GM11168 (cell line): ENCODE results near the gene SORL1.

Experiments
- in situ Hi-C: fragments of 300-500 bp; cut with MboI; formaldehyde crosslinking; loops from one replicate; pipeline ENCODE4 v1.12.0; 2022; ENCODE audit warnings: low sequenced_read_pairs; ENCODE audit not compliant: unreplicated experiment

SORL1 gene

DNA sequence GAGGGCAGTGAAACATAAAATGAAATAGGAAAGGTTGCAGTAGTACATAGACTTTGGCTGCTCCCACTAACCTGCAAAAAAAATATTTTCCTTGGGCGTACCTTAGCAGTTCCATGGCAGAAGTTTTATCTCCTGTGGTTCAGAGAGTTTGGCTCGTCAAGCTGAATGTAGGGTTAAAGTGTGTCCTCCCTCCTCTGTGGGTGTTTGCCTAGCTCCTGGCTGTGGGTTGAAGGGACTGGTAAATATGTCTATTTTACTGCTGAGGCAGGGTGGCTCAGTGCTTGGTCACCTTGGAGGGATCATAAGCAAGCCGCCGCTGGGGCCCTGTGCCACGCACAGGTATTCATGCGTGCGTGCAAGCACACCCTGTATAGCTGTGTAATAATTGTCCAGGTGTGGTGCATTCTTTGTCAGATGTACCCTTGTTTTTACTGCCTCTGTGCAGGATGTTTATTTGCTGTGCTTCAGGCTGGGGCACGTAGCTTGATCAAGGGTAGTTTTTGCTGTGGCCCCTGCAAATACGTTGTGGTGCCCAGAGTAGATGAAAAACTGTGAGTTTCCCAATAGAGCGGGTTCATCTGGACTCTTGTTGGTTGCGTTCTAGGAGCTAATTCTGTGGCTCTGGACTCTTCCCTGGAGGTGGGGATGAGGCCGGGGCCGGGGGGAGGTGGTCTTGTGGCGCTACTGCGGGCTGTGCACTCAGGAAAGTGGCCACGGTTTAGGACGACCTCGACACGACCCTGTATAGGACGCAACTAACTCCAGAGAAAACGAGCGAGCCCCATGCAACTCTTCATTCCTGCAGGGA lies 732 bp upstream of the SORL1 start:
- in situ Hi-C loops = no loop called here

DNA sequence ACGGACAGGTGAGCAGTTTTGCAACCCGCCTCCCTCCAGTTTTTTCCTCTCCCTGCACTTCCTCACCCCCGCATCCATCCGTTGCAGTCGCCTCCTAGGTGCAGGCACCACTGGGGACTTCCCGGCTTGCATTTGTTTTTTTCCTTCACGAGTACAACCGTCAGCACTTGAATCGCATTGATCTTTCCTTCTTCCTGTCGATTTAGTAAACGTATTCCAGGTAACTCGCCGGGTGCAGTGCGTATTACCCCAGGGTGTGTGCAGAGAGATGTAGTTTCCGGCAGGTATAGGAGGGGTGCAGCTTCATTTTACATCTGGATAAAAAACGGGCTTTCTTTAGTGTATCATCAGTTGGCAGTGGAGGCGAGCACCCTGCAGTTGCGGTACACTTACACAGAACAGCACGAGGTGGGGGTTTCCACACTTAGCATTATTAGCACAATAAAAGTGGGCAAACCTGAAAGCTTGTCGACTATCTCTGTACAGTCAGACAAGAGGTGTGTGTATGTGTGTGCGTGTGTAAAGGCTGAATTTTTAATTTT lies 566 bp downstream of the SORL1 start, which contains the start of gene SORL1-AS1:
TSS of gene SORL1-AS1 (minus strand) at position 359 of the 542 bp plus-strand sequence.
- in situ Hi-C loops = no loop called here

DNA sequence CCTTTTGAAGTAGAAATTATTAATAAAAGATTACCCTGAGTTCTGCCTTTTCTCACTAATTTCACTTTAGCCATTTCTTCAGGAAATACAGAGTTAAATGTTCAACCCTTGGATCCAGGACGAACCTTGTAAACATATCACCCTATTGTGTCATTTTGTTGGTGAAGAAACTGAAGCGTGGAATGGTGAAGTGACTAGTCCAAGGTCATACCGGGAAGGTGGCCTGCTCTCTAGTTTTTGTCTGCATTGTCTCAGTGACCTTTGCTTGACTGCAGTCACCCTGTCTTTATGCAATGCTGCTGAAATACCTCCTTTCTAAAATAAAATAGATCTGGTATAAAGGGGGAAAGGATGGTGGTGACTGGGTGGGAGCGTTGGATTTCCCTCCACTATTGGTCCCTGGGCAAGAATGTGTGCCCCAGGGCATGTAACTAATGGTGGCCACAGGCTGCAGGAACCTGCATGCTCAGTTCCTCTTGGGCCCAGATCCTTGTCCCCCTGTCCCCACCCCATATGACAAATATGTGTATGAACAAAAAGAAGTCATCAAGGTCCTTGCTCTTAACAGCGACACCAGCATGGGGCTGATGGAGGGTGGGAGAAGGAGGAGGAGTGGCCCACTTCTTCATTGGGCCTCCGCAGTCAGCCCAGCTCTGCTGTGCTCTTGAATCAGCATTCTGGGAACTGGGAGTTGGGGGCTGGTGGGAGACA lies 1.6 kb downstream of the SORL1 start:
- in situ Hi-C loops = no loop called here

DNA sequence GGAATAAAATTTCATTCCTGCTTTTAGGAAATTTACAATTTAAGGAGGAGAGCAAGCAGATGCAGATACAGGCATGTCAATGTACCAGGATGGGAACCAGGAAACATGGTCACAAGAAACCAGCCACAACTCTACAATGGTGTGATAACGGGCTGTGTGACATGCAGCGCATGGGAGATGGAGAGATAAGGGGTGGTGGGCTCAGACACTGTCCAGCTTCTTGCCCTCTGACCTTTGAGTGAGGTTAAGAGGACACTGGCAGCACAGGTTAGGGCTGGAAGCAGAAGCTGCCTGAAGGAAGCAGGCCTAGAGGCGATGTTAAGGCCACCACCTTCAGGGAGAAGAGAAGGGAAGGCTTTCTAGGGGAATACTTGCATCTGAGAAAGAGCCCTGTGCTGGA lies 3.0 kb downstream of the SORL1 start:
- in situ Hi-C loops = no loop called here

DNA sequence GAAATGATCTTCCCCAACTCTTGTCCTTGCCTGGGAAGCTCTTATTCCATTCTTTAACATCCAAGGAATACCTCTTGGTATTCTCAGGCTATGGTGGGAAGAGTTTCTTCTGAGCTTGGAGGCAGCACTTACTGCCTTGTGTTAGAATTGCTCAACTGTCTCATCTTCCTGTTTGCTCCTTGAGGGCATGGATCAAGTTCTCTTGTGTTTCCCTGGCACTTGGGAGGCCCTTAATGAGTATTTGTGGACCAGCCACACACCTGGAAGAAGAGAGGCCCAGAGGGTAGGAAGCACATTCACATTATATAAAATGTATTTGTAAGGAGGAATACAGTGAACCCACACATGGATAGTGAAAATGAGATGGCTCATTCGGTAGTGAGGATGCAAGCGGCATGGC lies 4.0 kb downstream of the SORL1 start:
- in situ Hi-C loops = no loop called here

DNA sequence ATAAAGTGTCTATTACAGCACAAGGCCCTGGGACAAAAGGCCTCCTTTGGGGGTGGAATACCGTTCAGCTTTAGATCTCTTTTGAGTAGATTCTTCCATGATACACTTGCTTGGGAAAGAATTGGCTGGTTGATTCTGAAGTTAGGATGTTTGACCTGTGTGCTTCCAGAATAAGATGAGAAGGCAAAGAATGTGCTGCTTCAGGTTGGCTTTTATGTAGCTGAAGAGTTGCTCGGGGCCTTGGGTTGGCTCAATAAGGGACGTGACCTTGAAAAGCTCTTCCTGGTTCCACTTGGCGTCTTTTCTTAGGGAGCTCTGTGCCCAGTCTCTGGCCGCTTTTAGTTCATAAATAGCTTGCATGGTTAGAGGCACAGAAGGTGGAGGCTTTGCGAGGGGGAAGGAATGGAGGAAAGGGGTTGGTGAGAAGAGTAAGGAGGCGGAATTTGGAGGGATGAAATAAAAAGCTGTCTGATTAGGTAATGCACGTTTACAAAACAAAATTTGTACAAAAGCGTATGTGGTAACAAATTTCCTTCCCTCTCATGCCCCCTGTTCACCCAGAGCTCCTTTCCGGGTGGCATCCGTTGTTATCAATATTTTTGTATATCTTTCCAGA lies 4.8 kb downstream of the SORL1 start:
- in situ Hi-C loops = no loop called here

DNA sequence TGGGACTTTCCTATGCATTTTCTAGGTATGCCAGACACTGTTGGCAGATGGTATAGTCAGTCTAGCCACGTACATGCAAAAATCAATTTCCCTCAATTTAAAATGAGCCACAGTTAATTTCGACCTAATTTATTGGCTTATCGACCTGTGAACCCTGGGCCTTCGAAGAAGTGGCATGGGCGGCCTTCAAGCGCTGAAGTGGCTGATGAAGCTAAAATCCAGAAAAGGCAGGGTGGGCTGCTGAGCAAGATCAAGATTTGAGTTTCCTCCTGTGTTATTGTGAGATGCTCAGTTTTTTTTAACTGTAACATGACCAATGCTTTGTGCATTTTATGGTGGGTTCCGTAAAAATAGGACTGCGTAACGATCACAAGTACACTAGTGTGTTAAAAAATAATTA lies 6.4 kb downstream of the SORL1 start:
- in situ Hi-C loops = no loop called here

DNA sequence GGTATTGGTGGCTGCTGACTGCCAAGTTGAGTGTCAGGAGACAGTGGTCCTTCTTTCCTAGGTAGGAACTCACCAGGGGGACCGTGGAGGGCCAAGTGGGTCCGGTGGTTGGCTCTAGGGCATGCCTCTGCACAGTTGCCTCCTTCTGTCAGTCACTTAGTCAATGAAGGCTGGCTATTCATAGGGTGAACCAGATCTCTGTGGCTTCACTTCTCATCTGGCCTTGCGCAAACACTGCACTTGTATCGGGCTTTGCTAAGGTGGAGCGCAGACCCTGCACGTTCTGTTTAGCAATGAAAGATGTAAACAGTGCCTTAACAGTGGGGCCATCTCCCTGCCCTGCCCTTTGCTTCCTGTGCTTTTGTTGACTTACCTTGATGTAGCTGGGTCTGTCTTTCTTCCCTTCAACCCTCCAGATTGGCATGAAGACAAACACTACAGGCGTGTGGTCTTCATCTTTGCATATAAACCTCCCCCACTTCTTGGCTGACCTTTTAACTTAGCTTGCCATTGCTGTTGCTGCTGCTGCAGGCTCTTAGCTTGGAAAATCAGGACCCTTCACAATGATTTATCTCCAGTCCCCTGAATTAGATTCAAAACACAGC lies 7.4 kb downstream of the SORL1 start:
- in situ Hi-C loops = no loop called here

DNA sequence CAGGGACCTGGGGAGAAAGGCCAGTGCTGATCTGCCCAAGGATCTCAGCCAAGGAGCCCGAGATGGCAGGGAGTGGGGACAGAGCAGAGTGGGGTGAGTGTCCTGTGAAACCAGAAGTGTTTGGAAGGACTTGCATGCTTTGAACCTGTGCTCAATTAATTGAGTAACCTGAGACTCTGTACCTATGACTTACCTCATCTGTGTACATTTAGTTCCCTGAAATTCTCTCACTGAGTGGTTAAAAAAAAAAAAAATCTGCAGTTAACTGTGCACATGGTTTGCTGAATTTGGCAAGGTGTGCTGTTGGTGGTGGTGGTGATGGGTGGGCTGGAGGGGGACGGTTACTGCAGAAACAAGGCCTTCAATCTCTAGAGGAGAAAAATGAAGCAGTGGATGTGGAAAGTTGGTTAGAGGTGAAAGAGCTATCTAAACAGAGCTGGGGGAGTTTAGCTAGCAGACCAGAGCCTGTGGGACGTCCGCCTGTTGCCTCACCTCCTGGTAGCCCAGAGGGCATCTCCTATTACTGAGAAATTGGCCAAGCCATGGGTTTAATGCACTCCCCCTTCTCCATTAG lies 8.9 kb downstream of the SORL1 start:
- in situ Hi-C loops = no loop called here

DNA sequence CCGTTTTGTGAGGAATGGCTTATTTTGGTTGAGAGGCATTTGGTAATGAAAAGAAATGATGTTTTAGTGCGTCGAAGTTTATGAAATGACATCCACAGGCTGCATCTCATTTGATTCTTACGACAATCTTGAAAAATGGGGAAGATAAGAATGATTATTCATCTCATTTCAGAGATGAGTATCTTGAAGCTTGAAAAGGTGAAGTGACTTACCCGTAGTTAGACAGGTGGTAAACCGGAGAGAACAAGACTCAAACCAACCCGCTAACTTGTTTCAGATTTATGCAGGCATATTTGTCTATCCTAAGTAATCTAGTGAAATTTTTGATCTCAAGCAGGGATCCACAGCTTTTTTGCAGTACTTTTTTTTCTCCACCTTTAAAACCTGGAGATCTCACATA lies 9.7 kb downstream of the SORL1 start:
- in situ Hi-C loops = no loop called here

DNA sequence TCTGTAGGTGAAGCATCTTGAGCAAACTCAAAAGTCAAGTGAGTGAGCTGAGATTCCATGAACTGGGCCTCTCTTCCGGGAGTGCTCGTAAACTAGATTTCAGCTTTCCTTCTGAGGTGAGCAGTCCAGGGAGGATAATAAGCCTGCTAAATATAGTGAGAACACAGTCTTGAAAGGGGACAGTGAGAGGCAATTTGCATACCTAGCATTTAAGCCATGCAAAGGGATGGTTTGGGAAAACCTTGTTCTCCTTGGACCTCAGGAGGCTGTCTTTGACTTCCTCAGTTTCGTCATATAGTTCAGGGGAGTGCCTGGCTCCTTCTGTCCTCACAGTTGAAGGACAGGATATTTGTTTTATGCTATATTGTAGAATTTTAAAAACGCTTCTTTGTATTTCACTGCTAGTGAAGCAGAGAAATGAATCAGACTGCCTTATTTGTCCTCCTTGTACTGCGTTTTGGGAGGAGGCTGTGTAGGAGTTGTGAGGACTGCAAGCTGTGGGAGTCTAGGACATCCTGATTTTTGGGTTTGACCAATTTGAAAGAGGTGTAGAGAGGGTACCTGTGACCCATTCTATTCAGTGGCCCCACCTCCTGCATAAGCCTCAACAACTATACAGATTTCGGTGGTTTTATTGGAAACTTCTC lies 11.7 kb downstream of the SORL1 start:
- in situ Hi-C loops = no loop called here

DNA sequence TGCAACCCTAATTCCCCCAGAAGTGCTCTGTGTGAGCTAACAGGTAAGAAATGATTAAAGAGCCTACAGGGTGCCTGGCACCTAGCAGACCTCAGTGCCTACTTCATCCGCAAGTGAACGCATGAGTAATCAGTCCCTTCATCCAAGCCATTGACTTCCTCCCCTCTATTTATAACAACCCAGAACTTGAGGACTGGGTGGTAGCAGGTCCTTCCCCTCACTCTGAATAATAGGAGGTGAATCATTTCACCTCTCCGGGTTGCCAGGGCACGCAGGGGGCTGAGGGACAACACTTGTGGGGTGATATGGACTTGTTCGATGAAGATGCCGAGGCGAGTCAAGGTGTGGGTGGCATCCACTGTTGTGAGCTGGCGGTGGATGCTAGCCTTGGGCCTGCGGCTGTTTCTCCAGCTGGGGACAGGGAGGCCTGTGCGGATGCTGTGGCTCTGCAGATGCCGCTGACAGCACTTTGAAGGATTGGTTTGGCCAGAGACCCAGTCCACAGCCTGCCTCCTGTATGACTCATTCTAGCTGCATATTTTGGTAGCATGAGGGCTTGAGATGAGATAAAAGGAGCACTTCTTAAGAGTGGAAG lies 12.3 kb downstream of the SORL1 start:
- in situ Hi-C loops = no loop called here

DNA sequence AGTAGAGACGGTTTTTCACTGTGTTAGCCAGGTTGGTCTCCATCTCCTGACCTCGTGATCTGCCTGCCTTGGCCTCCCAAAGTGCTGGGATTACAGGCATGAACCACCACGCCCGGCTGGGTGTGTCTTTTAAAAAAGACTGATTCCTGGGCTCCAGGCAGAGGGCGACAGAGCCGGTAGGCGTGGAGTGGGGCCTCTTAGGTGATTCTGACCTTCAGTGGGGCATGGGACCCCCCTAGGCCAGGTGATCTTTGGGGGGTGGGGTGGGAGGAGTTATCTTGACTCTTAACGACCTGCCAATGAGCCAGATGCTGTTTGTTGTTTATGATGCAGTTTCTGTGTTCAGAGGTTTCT lies 13.6 kb downstream of the SORL1 start:
- in situ Hi-C loops = no loop called here

DNA sequence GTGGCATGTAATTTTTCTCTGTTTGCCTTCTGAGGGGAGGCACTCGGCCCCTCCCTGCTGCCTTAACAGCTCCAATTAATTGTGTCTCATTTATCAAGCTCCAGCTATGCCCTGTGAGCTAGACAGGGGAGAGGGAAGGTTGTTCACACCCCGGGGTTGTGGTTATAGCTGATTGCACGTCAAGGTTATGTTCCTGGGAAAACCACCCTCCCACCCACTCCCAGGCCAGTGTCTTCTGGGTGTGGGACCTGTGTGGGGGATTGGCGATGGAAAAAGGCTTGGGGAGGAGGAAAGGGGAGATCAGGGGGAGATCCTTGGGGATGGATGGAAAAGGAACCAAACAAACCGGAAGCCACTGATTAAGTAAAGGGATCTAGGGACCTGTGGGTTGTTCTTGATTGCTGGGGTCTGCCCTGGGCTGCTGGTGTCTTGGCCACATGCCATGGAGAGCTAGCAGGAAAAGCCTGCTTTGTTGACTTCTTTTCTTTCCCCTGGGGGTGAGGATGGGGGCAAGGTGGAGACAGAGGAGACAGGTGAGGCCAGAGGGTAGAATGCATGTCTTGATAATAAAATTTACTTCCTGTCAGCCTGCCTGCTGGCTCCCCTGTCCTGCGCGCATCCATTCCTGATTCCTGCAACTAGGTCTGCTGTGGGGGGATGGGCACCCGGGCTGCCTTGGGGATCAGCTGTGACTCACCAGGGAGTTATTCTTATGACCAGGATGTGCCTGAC lies 14.1 kb downstream of the SORL1 start:
- in situ Hi-C loops = no loop called here

DNA sequence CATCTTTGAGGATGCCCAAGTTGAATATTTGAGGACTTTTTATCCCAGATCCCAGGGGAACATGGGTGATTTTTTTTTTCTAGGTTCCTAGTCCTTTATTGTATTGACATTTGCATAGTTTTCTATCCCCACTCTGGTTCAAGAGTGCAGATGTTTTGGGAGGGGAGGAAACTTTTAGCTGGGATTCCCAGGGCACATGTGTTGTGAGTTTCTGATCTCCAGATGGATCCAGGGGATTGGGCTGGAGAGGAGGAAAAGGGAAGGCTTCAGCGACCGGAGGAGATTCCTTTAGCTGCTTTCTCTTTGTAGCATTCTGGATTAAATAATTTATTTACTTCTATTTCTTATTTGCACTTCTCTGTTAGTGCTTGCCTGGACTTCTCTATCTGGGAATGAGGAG lies 15.4 kb downstream of the SORL1 start:
- in situ Hi-C loops = no loop called here

DNA sequence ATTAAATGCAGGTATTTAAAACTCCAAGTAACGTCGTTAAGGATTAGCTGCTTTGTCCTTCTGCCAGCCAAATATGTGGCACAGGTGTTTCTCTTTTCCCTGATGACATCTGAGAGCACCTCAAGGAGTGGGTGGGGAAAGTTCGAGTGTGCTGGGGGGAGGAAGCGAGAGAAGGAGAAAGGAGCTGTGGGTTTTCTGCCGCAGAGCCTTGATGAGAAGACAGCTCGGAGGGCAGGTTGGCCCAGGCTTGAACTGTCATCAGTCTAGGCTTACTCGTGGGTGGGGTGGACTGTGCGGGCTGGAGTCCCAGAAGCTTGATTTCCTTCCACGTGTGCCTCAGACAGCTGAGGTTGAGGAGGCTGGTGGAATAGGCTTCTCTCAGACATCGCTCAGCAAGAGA lies 15.9 kb downstream of the SORL1 start:
- in situ Hi-C loops = no loop called here

DNA sequence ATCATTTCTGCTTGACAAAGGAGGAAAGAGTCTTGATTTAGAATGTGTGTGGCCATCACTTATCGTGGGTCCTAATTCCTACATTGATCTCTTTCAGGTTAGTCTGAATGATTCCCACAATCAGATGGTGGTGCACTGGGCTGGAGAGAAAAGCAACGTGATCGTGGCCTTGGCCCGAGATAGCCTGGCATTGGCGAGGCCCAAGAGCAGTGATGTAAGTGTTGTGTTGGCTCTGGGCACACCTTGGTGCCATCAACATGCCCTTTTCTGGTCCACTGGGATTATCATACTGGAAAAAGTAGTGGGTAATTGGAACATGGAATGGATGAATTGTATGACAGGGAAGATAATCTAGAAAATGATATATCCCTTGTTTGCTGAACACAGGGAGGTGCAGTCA lies 17.8 kb downstream of the SORL1 start:
- in situ Hi-C loops = no loop called here

DNA sequence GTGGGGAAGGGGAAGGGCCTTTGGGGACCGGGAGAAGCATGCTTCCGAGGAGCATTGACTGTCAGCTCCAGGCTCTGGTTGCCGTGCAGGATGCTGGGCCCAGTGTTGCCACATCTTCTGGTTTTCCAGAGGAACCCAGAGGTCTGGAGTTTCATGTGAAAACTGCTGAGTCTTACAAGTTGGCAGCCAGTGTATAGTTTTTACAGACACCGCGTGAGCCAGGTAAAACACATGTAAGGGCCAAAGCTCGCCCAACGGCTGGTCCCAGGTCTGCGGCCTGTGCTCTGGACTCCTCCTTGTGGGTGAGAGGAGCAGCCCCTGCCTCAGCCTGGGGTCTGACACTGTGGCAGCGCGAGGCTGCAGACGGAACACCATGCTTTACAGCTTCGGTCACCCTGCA lies 19.1 kb downstream of the SORL1 start:
- in situ Hi-C loops = no loop called here

DNA sequence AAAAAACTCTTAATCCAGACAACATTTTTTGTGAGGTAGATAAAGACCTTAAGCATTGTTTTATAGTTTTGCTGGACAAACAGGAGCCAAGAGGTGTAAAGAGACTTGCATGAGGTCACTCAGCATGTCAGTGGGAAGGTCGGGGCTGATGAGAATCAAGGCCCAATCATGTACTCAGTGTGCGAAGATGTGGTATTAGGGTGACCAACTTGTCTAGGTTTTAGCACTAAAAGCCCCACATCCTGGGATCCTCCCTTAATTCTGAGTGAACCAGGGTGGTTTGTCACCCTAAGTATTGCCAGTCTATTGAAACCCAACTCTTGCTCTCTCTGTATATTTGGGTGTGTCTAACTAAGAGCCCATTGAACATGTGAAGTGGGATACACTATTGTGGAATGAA lies 20.2 kb downstream of the SORL1 start:
- in situ Hi-C loops = no loop called here
